Colonic mucosa (tissue), 4 donors: Measurements from ENCODE around the gene TRPM4. TPM values are rescaled to one million over a fixed set of nuclear protein-coding genes. Genes with fewer than 3 reads are reported as not detected.
"Not testable (repeated sequence)": the region's sequence is repeated elsewhere in the genome, so short reads cannot be mapped to it uniquely, and the experiment has no call there.

Experiments
- DNase-seq: peaks from one replicate; pipeline ENCODE4 v3.0.0-alpha.2; 2020
- H3K27ac ChIP-seq: fragments of 200-600 bp; one replicate; pipeline ENCODE4 v1.8.0; 2021
- H3K27me3 ChIP-seq: fragments of 200-600 bp; one replicate; pipeline ENCODE4 v1.8.0; 2021
- H3K36me3 ChIP-seq: fragments of 200-600 bp; one replicate; pipeline ENCODE4 v1.8.0; 2021
- H3K4me1 ChIP-seq: fragments of 200-600 bp; one replicate; pipeline ENCODE4 v1.8.0; 2021; ENCODE audit warnings: mild to moderate bottlenecking
- H3K4me3 ChIP-seq: fragments of 200-600 bp; one replicate; pipeline ENCODE4 v1.8.0; 2021
- H3K9ac ChIP-seq, 2 donors: one replicate each; pipeline ENCODE4 v1.7.0; 2013; ENCODE audit warnings: control low read depth in 2 of 2, low read depth in 2 of 2, low read length in 2 of 2
- H3K9me3 ChIP-seq: fragments of 200-600 bp; one replicate; pipeline ENCODE4 v1.8.0; 2021
- CTCF ChIP-seq: fragments of 200-600 bp; IDR thresholded peaks from one replicate; pipeline ENCODE4 v1.8.0; 2022; ENCODE audit warnings: antibody characterized with exemption, mild to moderate bottlenecking
- intact Hi-C: fragments of 100-400 bp; cut with DNase I; formaldehyde crosslinking; loops from one replicate; pipeline ENCODE4 v1.14.1; 2022
- total RNA-seq, 2 donors: library from RNA; stranded (reverse); fragmentation: NEBNext Ultra II Directional in 1 of 2; extraction: Animal tissue kit (Norgen Biotek cat#: 25700) in 1 of 2; gene quantifications; one replicate each; pipeline ENCODE4 v1.2.1, GENCODE V29; 2021
- donor health status: healthy.
- donor health status: DM: no; HTN: no; CAD: no.
- donor health status: DM: no; HTN: no; CAD: no.

Gene TRPM4
- total RNA-seq, 2 donors from 2014 or later: 175 to 307 TPM

- intact Hi-C loops: no loop called here
- no peak for TF ChIP-seq CTCF
- Histone ChIP-seq H3K4me1 (peaks cover 12% of the 10 kb centered on the region), H3K27ac (no peak overlapping the region), H3K27me3 (no peaks in the 10 kb centered on the region), H3K9me3 (no peaks in the 10 kb centered on the region), H3K36me3 (peaks cover 2% of the 10 kb centered on the region), H3K4me3 (no peak overlapping the region), H3K9ac (no peak overlapping the region)
- DNase-seq: no peak
Measured at GRCh38 chr19:49194408-49194807, 36.8 kb downstream of the TRPM4 start.

- Histone ChIP-seq H3K9ac (peak overlapping the region; percentile 30 to 68), H3K36me3 (no peaks in the 10 kb centered on the region), H3K27ac (peak overlapping the region; percentile 76), H3K27me3 (no peaks in the 10 kb centered on the region), H3K4me1 (peaks cover 15% of the 10 kb centered on the region), H3K9me3 (no peaks in the 10 kb centered on the region), H3K4me3 (no peak overlapping the region)
- intact Hi-C loops: loop anchor here (5.0 kb wide), 1 partner anchor 39 kb away; the partner anchor contains the start of genes HRC and TRPM4
- TF ChIP-seq CTCF: no peak
- peak; percentile 60 for DNase-seq
Measured at GRCh38 chr19:49196527-49197240, 39.1 kb downstream of the TRPM4 start.

GRCh38 chr19:49200238-49200862 lies 42.8 kb downstream of the TRPM4 start:
- peak; percentile 63 for DNase-seq
- no peaks in the 10 kb centered on the region for H3K9me3 ChIP-seq
- H3K27me3 ChIP-seq: no peaks in the 10 kb centered on the region
- H3K27ac ChIP-seq: peak overlapping the region; percentile 19
- H3K4me3 ChIP-seq: no peak overlapping the region
- H3K4me1 ChIP-seq: peaks cover 15% of the 10 kb centered on the region
- TF ChIP-seq CTCF: no peak
- H3K36me3 ChIP-seq: no peaks in the 10 kb centered on the region
- peak overlapping the region in 1 of 2 donors; percentile 12 for H3K9ac ChIP-seq
- intact Hi-C loops: loop anchor here (5.0 kb wide), 1 partner anchor 53 kb away; no protein-coding TSS in a partner anchor

GRCh38 chr19:49201042-49201441 lies 43.5 kb downstream of the TRPM4 start:
- no peaks in the 10 kb centered on the region for H3K36me3 ChIP-seq
- H3K27me3 ChIP-seq: no peaks in the 10 kb centered on the region
- no peak for TF ChIP-seq CTCF
- H3K4me3 ChIP-seq: no peak overlapping the region
- intact Hi-C loops: loop anchor here (5.0 kb wide), 1 partner anchor 54 kb away; no protein-coding TSS in a partner anchor
- H3K9ac ChIP-seq: no peak overlapping the region
- no peaks in the 10 kb centered on the region for H3K9me3 ChIP-seq
- peak; percentile 37 for DNase-seq
- H3K27ac ChIP-seq: peak overlapping the region; percentile 19
- peaks cover 15% of the 10 kb centered on the region for H3K4me1 ChIP-seq

- H3K4me1 ChIP-seq: no peaks in the 10 kb centered on the region
- H3K9me3 ChIP-seq: no peaks in the 10 kb centered on the region
- H3K27me3 ChIP-seq: no peaks in the 10 kb centered on the region
- no peak overlapping the region for H3K9ac ChIP-seq
- intact Hi-C loops: loop anchor here (5.0 kb wide), 1 partner anchor 108 kb away; no protein-coding TSS in a partner anchor
- TF ChIP-seq CTCF: no peak
- no peak for DNase-seq
- no peaks in the 10 kb centered on the region for H3K36me3 ChIP-seq
- H3K27ac ChIP-seq: no peak overlapping the region
- H3K4me3 ChIP-seq: no peak overlapping the region
Measured at GRCh38 chr19:49205114-49205513, 47.5 kb downstream of the TRPM4 start.

GRCh38 chr19:49209502-49209901 lies 51.9 kb downstream of the TRPM4 start:
- not testable (repeated sequence) for H3K4me1 ChIP-seq, H3K9ac ChIP-seq, H3K27me3 ChIP-seq, H3K9me3 ChIP-seq, H3K36me3 ChIP-seq, H3K4me3 ChIP-seq, H3K27ac ChIP-seq, DNase-seq
- intact Hi-C loops: loop anchor here (5.0 kb wide), 1 partner anchor 112 kb away; no protein-coding TSS in a partner anchor
